PC-3 (cell line): ENCODE data around the gene BPIFA3. TPM values are rescaled to one million over a fixed set of nuclear protein-coding genes. Genes with fewer than 3 reads are reported as not detected.

Experiments
- ATAC-seq: fragments of 200-7000 bp; cut with Tn5 transposase; 2 replicates; pipeline ENCODE4 v1.9.1; 2020; ENCODE audit warnings: mild to moderate bottlenecking, moderate library complexity
- BruUV-seq: library from RNA; stranded (reverse); fragments of 400-500 nt; replicated peaks from 2 replicates; lab custom pipeline; 2021; lab: Mats Ljungman, UMichigan
- CTCF ChIA-PET: fragments of 300-600 bp; sonication (Branson Sonifier 250); formaldehyde crosslinking; loops from one replicate; lab custom pipeline; 2022; ENCODE audit warnings: antibody characterized with exemption; lab: Charles Lee
- POLR2A ChIA-PET: fragments of 300-600 bp; sonication (Branson Sonifier 250); formaldehyde crosslinking; loops from one replicate; lab custom pipeline; 2022; ENCODE audit warnings: antibody characterized with exemption; ENCODE audit not compliant: unreplicated experiment; lab: Charles Lee
- DNase-seq: peaks from one replicate; pipeline ENCODE4 v3.0.0-alpha.2; 2015
- H2AFZ ChIP-seq: fragments of 300-600 bp; sonication (generic); 2 replicates; pipeline ENCODE4 v1.6.0; 2016; ENCODE audit warnings: antibody characterized with exemption, low read length
- H3F3A ChIP-seq: fragments of 300-600 bp; sonication (generic); one replicate; pipeline ENCODE4 v1.6.0; 2017; ENCODE audit warnings: antibody characterized with exemption, low read length, control low read depth, mild to moderate bottlenecking; ENCODE audit not compliant: unreplicated experiment
- H3K27ac ChIP-seq: fragments of 300-600 bp; sonication (generic); 2 replicates; pipeline ENCODE4 v1.5.1; 2016; ENCODE audit warnings: mild to moderate bottlenecking, low read length
- H3K27me3 ChIP-seq: fragments of 300-600 bp; sonication (generic); 2 replicates; pipeline ENCODE4 v1.6.1; 2016; ENCODE audit warnings: low read length, mixed read lengths
- H3K36me3 ChIP-seq: fragments of 300-600 bp; sonication (generic); 2 replicates; pipeline ENCODE4 v1.6.1; 2016; ENCODE audit warnings: low read depth, mixed run types, low read length, mixed read lengths
- H3K4me1 ChIP-seq: fragments of 300-600 bp; sonication (generic); 2 replicates; pipeline ENCODE4 v1.5.1; 2016; ENCODE audit warnings: low read length; ENCODE audit not compliant: insufficient read depth
- H3K4me2 ChIP-seq: fragments of 300-600 bp; sonication (generic); 2 replicates; pipeline ENCODE4 v1.6.0; 2016; ENCODE audit warnings: low read length
- H3K4me3 ChIP-seq: fragments of 300-600 bp; sonication (generic); 2 replicates; pipeline ENCODE4 v1.5.1; 2016; ENCODE audit warnings: mild to moderate bottlenecking, low read length, mixed read lengths
- H3K79me2 ChIP-seq: fragments of 300-600 bp; sonication (generic); 2 replicates; pipeline ENCODE4 v1.6.1; 2017; ENCODE audit warnings: low read length, mixed read lengths
- H3K9ac ChIP-seq: fragments of 300-600 bp; sonication (generic); 2 replicates; pipeline ENCODE4 v1.6.0; 2016; ENCODE audit warnings: mild to moderate bottlenecking, low read length
- H3K9me2 ChIP-seq: fragments of 300-600 bp; sonication (generic); replicated peaks from 2 replicates; pipeline ENCODE4 v1.6.1; 2016; ENCODE audit warnings: mixed run types, low read length, mixed read lengths
- H3K9me3 ChIP-seq: fragments of 300-600 bp; sonication (generic); 2 replicates; pipeline ENCODE4 v1.6.1; 2016; ENCODE audit warnings: low read length, mixed read lengths
- H4K20me1 ChIP-seq: fragments of 300-600 bp; sonication (generic); 2 replicates; pipeline ENCODE4 v1.6.1; 2016; ENCODE audit warnings: low read length, mixed read lengths
- EZH2 ChIP-seq: fragments of 300-600 bp; sonication (generic); IDR thresholded peaks from one replicate; pipeline ENCODE4 v1.6.1; 2017; ENCODE audit warnings: antibody characterized with exemption, mild to moderate bottlenecking, low read length; ENCODE audit not compliant: unreplicated experiment
- EZH2phosphoT487 ChIP-seq: fragments of 300-600 bp; sonication (generic); IDR thresholded peaks from 2 replicates; pipeline ENCODE4 v1.6.1; 2018; ENCODE audit warnings: mild to moderate bottlenecking, antibody characterized with exemption, low read length, borderline replicate concordance
- intact Hi-C: fragments of 100-400 bp; cut with micrococcal nuclease; formaldehyde crosslinking; loops from 2 replicates; pipeline ENCODE4 v1.9.0; 2023
- total RNA-seq: library from RNA; depleted of rRNA; stranded (reverse); fragments of >200 nt; gene quantifications from 2 replicates; pipeline ENCODE4 v1.2.3, GENCODE V29; 2014
- TF ChIP-seq, protein P1 (sequence below): fragments of 300-600 bp; sonication (generic); conservative IDR thresholded peaks from 2 replicates; pipeline ENCODE4 v1.5.1; 2017; ENCODE audit warnings: antibody characterized with exemption, low read depth, mild to moderate bottlenecking, low read length

The BPIFA3 gene
- total RNA-seq, 1 experiment from 2014 or later, result not detected

DNA sequence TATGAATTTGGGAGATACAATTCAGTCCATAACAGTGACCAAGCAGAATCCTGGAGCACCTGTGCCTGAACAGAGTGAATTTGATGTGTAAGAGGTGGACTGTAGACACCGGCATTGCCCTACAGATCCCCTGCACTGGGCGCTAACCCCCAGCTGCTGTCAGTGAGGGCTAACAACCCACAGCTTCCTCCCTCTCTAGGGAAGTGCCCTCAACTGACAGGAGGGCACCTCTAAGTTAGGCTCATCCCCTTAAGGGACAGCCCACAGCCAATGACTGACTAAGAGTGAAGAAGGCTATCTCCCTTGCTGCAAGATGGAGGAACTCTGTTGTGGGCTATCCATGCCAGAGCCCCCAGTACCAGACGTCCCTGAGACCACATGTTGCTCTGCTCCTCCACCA is 50.5 kb downstream of the BPIFA3 start:
- POLR2A ChIA-PET, result no interaction called here
- CTCF ChIA-PET, result no interaction called here
- Histone ChIP-seq H2AFZ (no peak overlapping the region), H3K27ac (no peak overlapping the region), H3K4me3 (no peak overlapping the region), H3K4me2 (no peak overlapping the region), H3K27me3 (peaks cover 43% of the 10 kb centered on the region), H3K36me3 (no peaks in the 10 kb centered on the region), H3K9me3 (no peaks in the 10 kb centered on the region), H3K4me1 (no peaks in the 10 kb centered on the region), H3K9ac (no peak overlapping the region), H4K20me1 (no peaks in the 10 kb centered on the region), H3F3A (no peaks in the 10 kb centered on the region), H3K79me2 (no peaks in the 10 kb centered on the region), H3K9me2 (no peaks in the 10 kb centered on the region)
- no TSS peak for BruUV-seq
- intact Hi-C loops, result loop anchor here (10.0 kb wide), 1 partner anchor 177 kb away; the partner anchor contains the start of gene SNTA1
- ATAC-seq (no peak), DNase-seq (no peak)
- TF ChIP-seq EZH2phosphoT487 (no peak), EZH2 (no peak)
- TF ChIP-seq, protein P1, sequence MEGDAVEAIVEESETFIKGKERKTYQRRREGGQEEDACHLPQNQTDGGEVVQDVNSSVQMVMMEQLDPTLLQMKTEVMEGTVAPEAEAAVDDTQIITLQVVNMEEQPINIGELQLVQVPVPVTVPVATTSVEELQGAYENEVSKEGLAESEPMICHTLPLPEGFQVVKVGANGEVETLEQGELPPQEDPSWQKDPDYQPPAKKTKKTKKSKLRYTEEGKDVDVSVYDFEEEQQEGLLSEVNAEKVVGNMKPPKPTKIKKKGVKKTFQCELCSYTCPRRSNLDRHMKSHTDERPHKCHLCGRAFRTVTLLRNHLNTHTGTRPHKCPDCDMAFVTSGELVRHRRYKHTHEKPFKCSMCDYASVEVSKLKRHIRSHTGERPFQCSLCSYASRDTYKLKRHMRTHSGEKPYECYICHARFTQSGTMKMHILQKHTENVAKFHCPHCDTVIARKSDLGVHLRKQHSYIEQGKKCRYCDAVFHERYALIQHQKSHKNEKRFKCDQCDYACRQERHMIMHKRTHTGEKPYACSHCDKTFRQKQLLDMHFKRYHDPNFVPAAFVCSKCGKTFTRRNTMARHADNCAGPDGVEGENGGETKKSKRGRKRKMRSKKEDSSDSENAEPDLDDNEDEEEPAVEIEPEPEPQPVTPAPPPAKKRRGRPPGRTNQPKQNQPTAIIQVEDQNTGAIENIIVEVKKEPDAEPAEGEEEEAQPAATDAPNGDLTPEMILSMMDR, result no peak

DNA sequence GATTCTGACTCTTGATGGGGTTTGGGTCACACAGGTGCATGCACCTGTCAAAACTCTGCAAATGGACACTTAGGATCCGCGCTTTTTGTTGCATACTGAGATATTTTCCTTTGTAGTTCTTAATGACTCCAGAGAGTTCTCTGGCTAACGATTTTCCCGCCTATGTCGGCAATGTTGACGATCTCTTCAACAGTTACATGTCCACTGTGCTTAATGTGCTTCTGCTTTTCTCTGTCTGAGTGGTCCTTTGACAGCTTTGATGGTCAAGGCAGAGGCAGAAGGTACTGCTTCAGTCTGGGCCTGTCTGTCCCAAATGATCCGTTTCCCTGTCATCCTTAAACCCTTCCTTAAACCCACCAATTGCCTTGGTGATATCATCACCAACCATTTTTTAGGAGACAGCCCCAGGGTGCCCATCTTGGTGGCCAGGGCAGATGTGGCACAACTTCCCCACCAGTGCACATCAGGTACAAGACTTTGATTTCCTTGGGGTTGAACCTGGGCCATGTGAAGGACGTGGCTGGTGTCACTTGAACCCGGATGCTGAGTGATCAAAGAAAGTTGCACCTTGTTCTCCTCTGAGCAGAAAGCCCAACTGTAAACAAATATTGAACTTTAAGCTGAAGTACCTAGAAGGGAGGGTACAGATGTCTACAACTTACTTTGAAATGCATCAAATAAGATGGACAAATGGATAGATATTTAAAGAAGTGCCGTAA is 55.2 kb downstream of the BPIFA3 start:
- no peak overlapping the region for H3K4me3 ChIP-seq
- H3K27me3 ChIP-seq, result peaks cover 46% of the 10 kb centered on the region
- H3K79me2 ChIP-seq, result no peaks in the 10 kb centered on the region
- no peaks in the 10 kb centered on the region for H3K4me1 ChIP-seq
- no peak overlapping the region for H3K4me2 ChIP-seq
- H2AFZ ChIP-seq, result no peak overlapping the region
- H4K20me1 ChIP-seq, result no peaks in the 10 kb centered on the region
- ATAC-seq, result no peak
- no peaks in the 10 kb centered on the region for H3F3A ChIP-seq
- TF ChIP-seq, protein P1, result no peak
- TF ChIP-seq EZH2phosphoT487, result no peak
- TF ChIP-seq EZH2, result no peak
- BruUV-seq, result no TSS peak
- H3K9me2 ChIP-seq, result no peaks in the 10 kb centered on the region
- no peak overlapping the region for H3K27ac ChIP-seq
- ChIA-PET POLR2A (no interaction called here), CTCF (no interaction called here)
- no peak for DNase-seq
- no peaks in the 10 kb centered on the region for H3K9me3 ChIP-seq
- H3K9ac ChIP-seq, result no peak overlapping the region
- H3K36me3 ChIP-seq, result no peaks in the 10 kb centered on the region
- intact Hi-C loops, result no loop called here

DNA sequence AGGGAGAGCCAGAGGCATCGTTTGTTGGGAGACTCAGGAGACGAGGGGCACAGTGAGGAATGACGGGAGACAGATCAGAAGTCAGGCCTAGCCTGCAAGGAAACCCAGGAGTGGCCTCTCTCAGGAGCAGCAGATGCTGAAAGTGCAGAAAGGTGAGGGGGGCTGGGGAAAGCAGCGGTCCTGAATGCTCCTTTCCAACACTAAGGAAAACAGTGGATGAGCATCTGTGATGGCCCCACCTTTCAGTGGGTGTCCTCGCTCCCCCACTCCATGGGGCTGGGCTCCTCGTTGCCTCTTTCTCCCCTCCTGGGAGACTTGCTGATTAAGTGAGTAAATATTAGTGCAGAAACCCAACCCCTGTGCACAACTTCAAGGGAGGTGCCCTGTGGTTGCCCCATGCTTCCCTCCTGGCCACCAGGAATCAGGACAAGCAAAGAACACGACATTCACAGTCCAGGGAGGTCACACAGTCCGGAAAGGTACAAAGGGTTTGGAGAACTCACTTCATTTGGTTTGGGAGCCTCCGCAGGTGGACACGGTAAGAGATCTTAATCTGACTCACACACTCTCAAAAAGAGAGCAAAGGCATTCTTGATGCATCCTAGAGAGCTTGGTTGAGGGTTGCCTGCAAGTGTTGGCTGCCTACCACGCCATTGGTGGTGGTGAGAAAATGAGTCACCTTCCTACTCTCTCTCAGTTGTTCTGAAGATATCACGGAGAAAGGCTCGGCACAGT is 56.1 kb downstream of the BPIFA3 start:
- TF ChIP-seq EZH2, result no peak
- Histone ChIP-seq H3F3A (no peaks in the 10 kb centered on the region), H3K27me3 (peaks cover 55% of the 10 kb centered on the region), H3K9ac (no peak overlapping the region), H2AFZ (no peak overlapping the region), H3K79me2 (no peaks in the 10 kb centered on the region), H4K20me1 (no peaks in the 10 kb centered on the region), H3K4me3 (no peak overlapping the region), H3K36me3 (no peaks in the 10 kb centered on the region), H3K4me1 (no peaks in the 10 kb centered on the region), H3K27ac (no peak overlapping the region), H3K9me3 (no peaks in the 10 kb centered on the region), H3K9me2 (no peaks in the 10 kb centered on the region), H3K4me2 (no peak overlapping the region)
- intact Hi-C loops, result no loop called here
- no peak for DNase-seq
- no peak for ATAC-seq
- POLR2A ChIA-PET, result no interaction called here
- BruUV-seq, result no TSS peak
- CTCF ChIA-PET, result no interaction called here
